ENCODE results near the gene SYT5. TPM values are rescaled to one million over a fixed set of nuclear protein-coding genes. Genes with fewer than 3 reads are reported as not detected.

The SYT5 gene
- not detected for total RNA-seq
- 1 to 10 TPM in 1 of 8 donors, under 1 TPM in 4, not detected in 3; 0.07 to 2.0 (median 0.08) TPM for polyA plus RNA-seq (ENCODE audit: insufficient read depth in 1 of 8, insufficient read length in 8 of 8, low replicate concordance in 1 of 8)
- long read RNA-seq, donor 1 = 0 reads
- long read RNA-seq, donor 2 = 0 reads
- long read RNA-seq, donor 3 = 0 reads
- long read RNA-seq, donor 4 = 0 reads
- long read RNA-seq, donor 5 = 0 reads
- long read RNA-seq, donor 6 = 0 reads
- long read RNA-seq, donor 7 = 0 reads
- long read RNA-seq, donor 8 = 0 reads
- long read RNA-seq, donor 9 = 0 reads
- long read RNA-seq, donor 10 = 0 reads
- long read RNA-seq, donor 11 = 0 reads

DNA sequence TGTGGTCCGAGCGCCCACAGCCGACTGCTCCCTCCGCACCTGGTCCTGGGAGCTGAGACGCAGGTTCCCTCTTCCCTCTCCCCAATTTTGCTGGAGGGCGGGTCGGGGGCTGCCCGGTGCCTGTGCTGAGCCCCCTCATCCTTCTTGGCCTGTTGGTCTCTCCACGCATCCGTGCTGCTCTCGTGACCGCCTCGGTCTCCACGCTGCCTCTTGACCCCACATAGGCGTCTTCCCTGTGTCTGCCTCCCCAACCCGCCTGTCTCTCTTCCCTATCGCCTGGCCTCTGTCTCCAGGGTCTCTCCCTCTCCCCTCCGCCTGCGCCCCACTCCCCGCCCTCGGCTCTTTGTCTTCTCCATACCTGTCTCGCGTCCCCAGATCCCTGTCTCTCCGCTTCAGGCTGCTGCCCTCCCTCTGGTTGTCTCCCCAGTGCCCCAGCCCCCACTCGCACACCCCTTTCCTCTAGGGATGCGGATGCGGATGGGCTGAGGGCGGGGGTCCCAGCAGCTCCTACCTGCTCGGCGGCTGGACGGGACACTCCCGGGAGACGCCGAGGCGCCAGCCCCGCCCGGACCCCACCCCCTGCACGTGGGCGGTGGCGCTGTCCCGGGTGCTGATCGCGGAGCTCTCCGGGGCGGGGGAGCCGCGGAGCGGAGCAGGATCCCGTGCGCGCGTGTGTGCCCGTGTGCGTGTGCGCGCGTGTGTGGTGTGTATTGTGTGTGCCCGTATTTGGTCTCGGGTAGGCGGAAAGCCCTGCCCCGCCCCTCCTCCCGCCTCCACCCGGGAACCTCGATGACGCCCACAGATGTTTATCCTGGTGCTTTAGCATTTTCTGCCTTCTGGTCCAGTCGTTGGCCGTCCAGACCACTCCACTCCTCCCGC, at the start of gene SYT5:
TSS of gene SYT5 (minus strand) at position 684 of the 879 bp plus-strand sequence. CDS start 1,248 bp downstream, outside the sequence.
- H3K36me3 ChIP-seq (ENCODE audit: control insufficient read depth, insufficient read depth, low read length) = no peaks in the 10 kb centered on the region
- H3K4me1 ChIP-seq (ENCODE audit: control insufficient read depth, insufficient read depth, low read length) = peaks cover 13% of the 10 kb centered on the region
- no peak within 1 kb of the TSS for H3K27ac ChIP-seq (ENCODE audit: low read length)
- no peaks in the 10 kb centered on the region for H3K9me3 ChIP-seq (replicated peaks; ENCODE audit: control insufficient read depth, low read depth, low read length)
- WGBS (ENCODE audit: insufficient coverage) = under 1% methylated on average over 55 of the region's 68 CpGs
- peak within 1 kb of the TSS; percentile 17 for H3K4me3 ChIP-seq (ENCODE audit: low read length)
- peak; percentile 39 for DNase-seq
- H3K27me3 ChIP-seq (ENCODE audit: control insufficient read depth, insufficient read depth, low read length) = peaks cover 76% of the 10 kb centered on the region

DNA sequence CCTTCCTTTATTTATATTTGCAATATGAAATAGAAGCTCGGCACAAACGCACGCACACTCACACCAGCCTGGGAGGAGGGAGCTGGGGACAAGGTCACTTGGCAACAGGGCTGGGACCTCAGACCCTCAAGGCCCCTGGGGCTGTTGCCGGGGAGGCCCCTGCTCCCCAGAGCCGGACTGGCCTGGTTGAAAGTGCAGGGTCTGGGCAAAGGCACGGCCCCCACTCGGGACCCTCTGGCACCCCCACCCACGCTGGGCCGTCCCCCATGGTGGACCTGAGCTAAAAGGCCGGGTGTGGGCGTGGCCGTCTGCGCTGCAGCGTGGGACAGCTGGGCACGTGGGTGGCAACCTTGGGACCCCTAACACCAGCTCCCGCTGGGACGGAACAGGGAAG, 49.7 kb upstream of the SYT5 start:
- Histone ChIP-seq H3K4me1 (ENCODE audit: control insufficient read depth, insufficient read depth, low read length) (no peaks in the 10 kb centered on the region), H3K36me3 (ENCODE audit: control insufficient read depth, insufficient read depth, low read length) (peaks cover 76% of the 10 kb centered on the region)
- 85% methylated on average over 11 of the region's 17 CpGs for WGBS (ENCODE audit: insufficient coverage)

DNA sequence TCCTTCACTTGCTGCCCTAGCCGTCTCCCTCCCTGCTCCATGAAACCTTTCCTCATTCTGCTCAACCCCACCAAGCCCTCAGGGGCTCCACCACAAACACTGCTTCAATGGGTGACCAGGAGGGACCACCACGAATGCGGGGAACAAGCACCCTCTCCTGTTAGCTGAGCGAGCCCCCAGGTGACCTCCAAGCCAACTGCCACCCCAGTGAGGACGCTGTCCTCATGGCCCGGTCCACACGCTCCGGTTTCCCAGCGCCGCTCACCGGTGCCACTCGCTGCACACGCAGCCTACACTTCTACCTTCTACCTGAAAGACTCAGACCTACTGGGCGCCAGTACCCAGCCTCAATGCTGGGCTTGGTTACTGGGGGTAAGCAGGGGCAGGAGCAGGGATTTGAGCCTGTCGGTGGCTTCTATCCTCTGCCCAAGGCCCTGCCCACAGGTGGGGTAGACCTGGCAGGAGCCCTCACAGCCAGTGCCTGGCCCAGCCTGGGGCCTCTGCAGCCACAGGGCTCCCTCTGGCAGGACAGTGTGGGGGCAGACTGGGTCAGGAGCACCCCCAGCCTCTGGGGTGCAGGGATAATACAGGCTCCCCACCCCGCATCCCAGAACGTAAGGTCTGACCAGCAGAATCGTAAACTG, 49.2 kb upstream of the SYT5 start:
- Histone ChIP-seq H3K4me3 (ENCODE audit: low read length) (no peak overlapping the region), H3K9me3 (replicated peaks; ENCODE audit: control insufficient read depth, low read depth, low read length) (no peaks in the 10 kb centered on the region), H3K36me3 (ENCODE audit: control insufficient read depth, insufficient read depth, low read length) (peaks cover 72% of the 10 kb centered on the region), H3K27me3 (ENCODE audit: control insufficient read depth, insufficient read depth, low read length) (no peaks in the 10 kb centered on the region), H3K4me1 (ENCODE audit: control insufficient read depth, insufficient read depth, low read length) (no peaks in the 10 kb centered on the region), H3K27ac (ENCODE audit: low read length) (no peak overlapping the region)
- WGBS (ENCODE audit: insufficient coverage) = 90% methylated on average over 8 of the region's 18 CpGs
- no peak for DNase-seq

More for the DNA sequence above, 49.7 kb upstream of the SYT5 start:
- H3K27ac ChIP-seq (ENCODE audit: low read length) = no peak overlapping the region
- no peak overlapping the region for H3K4me3 ChIP-seq (ENCODE audit: low read length)
- no peaks in the 10 kb centered on the region for H3K27me3 ChIP-seq (ENCODE audit: control insufficient read depth, insufficient read depth, low read length)
- H3K9me3 ChIP-seq (replicated peaks; ENCODE audit: control insufficient read depth, low read depth, low read length) = no peaks in the 10 kb centered on the region
- DNase-seq = no peak

DNA sequence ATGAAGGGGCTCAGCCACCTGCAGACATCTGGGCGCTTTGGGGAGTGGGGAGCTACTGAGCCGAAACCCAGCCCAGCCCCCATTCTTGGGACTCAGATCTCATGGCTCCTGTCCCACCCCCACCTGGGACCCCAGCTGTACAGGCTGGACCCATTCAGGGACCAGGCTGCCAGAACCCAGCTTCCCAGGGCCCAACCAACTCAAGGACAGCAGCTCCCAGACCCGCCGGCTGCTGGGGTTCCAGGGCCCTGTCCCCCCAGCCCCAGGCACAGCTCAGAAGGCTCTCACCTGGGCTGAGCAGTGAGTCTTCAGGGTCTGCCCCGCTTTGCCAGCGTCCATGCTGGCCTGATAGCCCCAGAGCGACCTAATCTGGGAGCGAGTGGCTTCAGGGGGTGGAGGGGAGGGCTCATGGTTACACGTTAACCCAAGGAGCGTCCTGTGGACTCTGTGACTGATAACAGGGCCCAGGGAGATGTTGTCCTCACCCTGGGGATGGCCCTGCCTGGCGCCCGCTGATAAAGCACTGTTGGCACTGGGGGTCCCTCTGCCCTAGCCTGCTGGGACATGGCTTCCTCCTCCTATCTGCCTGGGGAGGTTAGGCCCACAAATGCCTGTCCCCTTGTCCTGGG, 48.4 kb upstream of the SYT5 start, which contains the start of gene TMEM86B:
TSS of gene TMEM86B (minus strand) at position 361 of the 629 bp plus-strand sequence. CDS start at position 339, 22 bp downstream.
- no peak for DNase-seq
- no peaks in the 10 kb centered on the region for H3K9me3 ChIP-seq (replicated peaks; ENCODE audit: control insufficient read depth, low read depth, low read length)
- H3K27me3 ChIP-seq (ENCODE audit: control insufficient read depth, insufficient read depth, low read length) = no peaks in the 10 kb centered on the region
- peaks cover 69% of the 10 kb centered on the region for H3K36me3 ChIP-seq (ENCODE audit: control insufficient read depth, insufficient read depth, low read length)
- H3K4me3 ChIP-seq (ENCODE audit: low read length) = no peak within 1 kb of the TSS
- H3K27ac ChIP-seq (ENCODE audit: low read length) = no peak within 1 kb of the TSS
- H3K4me1 ChIP-seq (ENCODE audit: control insufficient read depth, insufficient read depth, low read length) = no peaks in the 10 kb centered on the region
- 61% methylated on average over 12 of the region's 12 CpGs for WGBS (ENCODE audit: insufficient coverage)

DNA sequence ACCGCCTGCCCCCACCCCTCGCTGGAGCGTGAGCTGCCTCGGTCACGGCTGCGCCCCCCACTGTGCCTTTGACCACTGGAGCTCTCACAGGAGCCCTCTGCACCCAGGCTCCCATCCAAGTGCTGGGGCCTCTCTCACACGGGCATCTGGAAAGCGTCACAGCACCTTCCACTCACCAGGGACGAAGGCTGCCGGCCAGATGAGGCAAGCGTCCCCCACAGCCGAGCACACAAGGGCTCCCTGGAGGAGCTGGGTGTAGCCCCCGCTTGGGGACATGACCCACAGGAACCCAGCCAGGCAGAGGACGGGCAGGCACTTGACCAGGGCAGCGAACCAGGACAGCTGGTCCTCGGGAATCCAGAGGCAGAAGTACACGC, 47.9 kb upstream of the SYT5 start:
- H3K27me3 ChIP-seq (ENCODE audit: control insufficient read depth, insufficient read depth, low read length) = no peaks in the 10 kb centered on the region
- H3K4me1 ChIP-seq (ENCODE audit: control insufficient read depth, insufficient read depth, low read length) = no peaks in the 10 kb centered on the region
- 49% methylated on average over 17 of the region's 17 CpGs for WGBS (ENCODE audit: insufficient coverage)
- no peaks in the 10 kb centered on the region for H3K9me3 ChIP-seq (replicated peaks; ENCODE audit: control insufficient read depth, low read depth, low read length)
- H3K27ac ChIP-seq (ENCODE audit: low read length) = no peak overlapping the region
- peaks cover 66% of the 10 kb centered on the region for H3K36me3 ChIP-seq (ENCODE audit: control insufficient read depth, insufficient read depth, low read length)
- H3K4me3 ChIP-seq (ENCODE audit: low read length) = no peak overlapping the region
- DNase-seq = no peak

DNA sequence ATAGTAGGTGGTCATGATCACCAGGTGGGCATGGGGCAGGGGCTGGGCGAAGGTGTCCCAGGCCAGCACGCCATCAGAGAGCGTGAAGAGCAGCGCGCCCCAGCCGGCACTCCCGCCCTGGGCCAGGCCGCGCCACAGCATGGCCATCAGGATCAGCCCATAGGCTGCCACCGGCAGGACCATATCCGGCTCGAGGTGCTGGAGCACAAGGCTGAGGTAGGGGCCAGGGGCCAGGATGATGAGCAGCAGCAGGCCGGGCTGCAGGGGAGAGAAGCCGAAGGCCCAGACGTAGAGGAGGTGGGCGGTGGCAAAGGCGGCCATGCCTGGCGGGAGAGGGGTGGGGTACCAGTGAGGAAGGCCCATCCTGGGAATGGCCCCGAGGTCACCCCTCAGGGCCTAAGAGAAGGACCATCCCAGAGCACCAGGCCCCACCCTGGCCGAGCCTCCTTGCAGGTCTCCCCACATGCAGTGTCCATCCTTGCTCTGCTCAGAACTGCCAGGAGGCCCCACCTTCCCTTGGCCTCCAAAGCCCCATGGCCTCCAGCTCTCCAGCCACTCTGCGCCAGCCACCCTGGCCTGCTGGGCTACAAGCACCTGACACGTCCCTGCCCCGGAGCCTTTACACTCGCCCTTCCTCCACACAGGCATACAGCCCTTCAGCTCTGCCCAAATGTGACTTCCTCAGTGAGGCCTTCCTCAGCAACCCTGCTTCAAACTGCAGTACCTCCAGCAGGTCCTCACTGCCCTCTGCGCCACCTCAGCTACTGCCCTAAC, 47.3 kb upstream of the SYT5 start:
- DNase-seq = no peak
- Histone ChIP-seq H3K27me3 (ENCODE audit: control insufficient read depth, insufficient read depth, low read length) (no peaks in the 10 kb centered on the region), H3K27ac (ENCODE audit: low read length) (no peak overlapping the region), H3K4me1 (ENCODE audit: control insufficient read depth, insufficient read depth, low read length) (no peaks in the 10 kb centered on the region), H3K9me3 (replicated peaks; ENCODE audit: control insufficient read depth, low read depth, low read length) (no peaks in the 10 kb centered on the region), H3K4me3 (ENCODE audit: low read length) (no peak overlapping the region), H3K36me3 (ENCODE audit: control insufficient read depth, insufficient read depth, low read length) (peaks cover 60% of the 10 kb centered on the region)
- 86% methylated on average over 25 of the region's 25 CpGs for WGBS (ENCODE audit: insufficient coverage)

DNA sequence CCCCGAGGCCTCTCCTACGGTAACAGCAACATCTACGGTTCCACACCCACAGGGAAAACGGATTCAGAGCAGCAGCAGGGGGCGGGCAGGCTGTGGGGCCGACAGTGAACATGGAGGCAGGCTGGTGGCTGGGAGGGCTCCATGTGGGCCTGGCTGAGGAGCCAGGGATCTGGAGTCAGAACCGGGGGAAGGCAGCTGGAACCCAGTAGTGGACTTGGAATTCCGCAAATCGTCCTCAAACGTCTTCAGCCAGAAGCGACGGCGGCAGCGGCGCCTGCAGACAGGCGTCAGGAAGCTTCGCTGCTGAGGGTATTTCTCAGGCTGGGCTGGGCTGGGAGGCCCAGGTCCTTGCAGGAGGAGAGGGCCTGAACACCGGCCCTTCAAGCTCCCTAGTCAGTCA, 46.7 kb upstream of the SYT5 start:
- WGBS (ENCODE audit: insufficient coverage) = 73% methylated on average over 16 of the region's 18 CpGs
- Histone ChIP-seq H3K36me3 (ENCODE audit: control insufficient read depth, insufficient read depth, low read length) (peaks cover 55% of the 10 kb centered on the region), H3K4me3 (ENCODE audit: low read length) (no peak overlapping the region), H3K9me3 (replicated peaks; ENCODE audit: control insufficient read depth, low read depth, low read length) (no peaks in the 10 kb centered on the region), H3K4me1 (ENCODE audit: control insufficient read depth, insufficient read depth, low read length) (no peaks in the 10 kb centered on the region), H3K27me3 (ENCODE audit: control insufficient read depth, insufficient read depth, low read length) (no peaks in the 10 kb centered on the region), H3K27ac (ENCODE audit: low read length) (no peak overlapping the region)
- no peak for DNase-seq

DNA sequence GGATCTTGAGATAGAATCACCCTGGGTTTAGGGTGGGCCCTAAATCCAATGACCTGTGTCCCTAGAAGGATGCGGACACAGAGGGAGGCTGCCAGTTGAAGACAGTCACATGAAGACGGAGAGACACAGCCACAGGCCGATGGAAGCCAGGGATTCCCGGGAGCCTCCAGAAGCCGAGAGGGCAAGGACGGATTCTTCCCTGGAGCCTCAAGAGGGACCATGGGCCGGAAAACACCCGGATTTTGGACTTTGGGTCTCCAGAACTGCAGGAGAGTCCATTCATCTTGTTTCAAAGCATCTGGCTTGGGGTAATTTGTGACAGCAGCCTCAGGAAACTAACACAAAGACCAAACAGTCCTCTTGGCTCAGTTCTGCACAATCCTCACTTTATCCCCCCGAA, 46.2 kb upstream of the SYT5 start:
- H3K27ac ChIP-seq (ENCODE audit: low read length) = no peak overlapping the region
- H3K9me3 ChIP-seq (replicated peaks; ENCODE audit: control insufficient read depth, low read depth, low read length) = no peaks in the 10 kb centered on the region
- 80% methylated on average over 9 of the region's 9 CpGs for WGBS (ENCODE audit: insufficient coverage)
- H3K36me3 ChIP-seq (ENCODE audit: control insufficient read depth, insufficient read depth, low read length) = peaks cover 50% of the 10 kb centered on the region
- H3K4me1 ChIP-seq (ENCODE audit: control insufficient read depth, insufficient read depth, low read length) = no peaks in the 10 kb centered on the region
- no peaks in the 10 kb centered on the region for H3K27me3 ChIP-seq (ENCODE audit: control insufficient read depth, insufficient read depth, low read length)
- DNase-seq = no peak
- H3K4me3 ChIP-seq (ENCODE audit: low read length) = no peak overlapping the region

DNA sequence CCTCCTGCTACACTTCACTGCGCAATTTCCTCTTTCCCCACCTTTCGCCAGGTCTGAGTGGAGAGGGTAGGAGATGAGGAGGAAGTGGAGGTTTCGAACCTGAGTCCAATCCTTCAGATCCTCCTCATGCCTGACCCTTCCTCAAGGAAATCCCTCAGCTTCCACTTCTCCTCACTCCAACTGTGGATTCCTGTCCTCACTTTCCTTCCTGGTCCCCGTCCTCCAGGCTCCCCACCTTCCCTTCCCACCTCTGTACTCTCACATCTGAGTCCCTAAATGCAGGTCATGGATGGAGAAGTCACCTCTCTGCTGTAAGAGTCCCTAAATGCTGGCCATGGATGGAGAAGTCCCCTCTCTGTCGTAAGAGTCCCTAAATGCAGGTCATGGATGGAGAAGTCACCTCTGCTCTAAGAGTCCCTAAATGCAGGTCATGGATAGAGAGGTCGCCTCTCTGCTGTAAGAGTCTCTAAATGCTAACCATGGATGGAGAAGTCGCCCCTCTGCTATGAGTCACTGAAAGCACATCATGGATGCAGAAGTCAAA, 45.4 kb upstream of the SYT5 start:
- no peak overlapping the region for H3K27ac ChIP-seq (ENCODE audit: low read length)
- H3K36me3 ChIP-seq (ENCODE audit: control insufficient read depth, insufficient read depth, low read length) = peaks cover 42% of the 10 kb centered on the region
- H3K4me3 ChIP-seq (ENCODE audit: low read length) = no peak overlapping the region
- no peaks in the 10 kb centered on the region for H3K27me3 ChIP-seq (ENCODE audit: control insufficient read depth, insufficient read depth, low read length)
- 88% methylated on average over 4 of the region's 7 CpGs for WGBS (ENCODE audit: insufficient coverage)
- no peaks in the 10 kb centered on the region for H3K9me3 ChIP-seq (replicated peaks; ENCODE audit: control insufficient read depth, low read depth, low read length)
- no peaks in the 10 kb centered on the region for H3K4me1 ChIP-seq (ENCODE audit: control insufficient read depth, insufficient read depth, low read length)
- DNase-seq = no peak

Data from muscle of leg (tissue), 16 donors.